Activated CD4-positive, alpha-beta T cell treated with anti-CD3 and anti-CD28 coated beads, Interleukin-2, amount 50 U/mL, for 24 hours (primary cell): ENCODE results near the gene RPS3A.
"Not testable (repeated sequence)": the region's sequence is repeated elsewhere in the genome, so short reads cannot be mapped to it uniquely, and the experiment has no call there.

Experiments
- DNase-seq, 2 donors: peaks; one replicate each; pipeline ENCODE4 v3.0.0-alpha.2; 2020; ENCODE audit warnings: low read depth in 1 of 2, low spot score in 1 of 2

The RPS3A gene

GRCh38 chr4:151099229-151099975 is at the start of gene RPS3A:
RPS3A (plus strand) TSS chr4:151099628; CDS start chr4:151099653, 25 bp downstream.
- peak; percentile 96 to 98 for DNase-seq

- DNase-seq = no peak
These were observed 46.6 kb upstream of the RPS3A start for GRCh38 chr4:151052785-151053184.

- DNase-seq = no peak
These were observed 43.9 kb upstream of the RPS3A start for GRCh38 chr4:151055539-151055938.

- DNase-seq = not testable (repeated sequence)
These were observed 36.3 kb upstream of the RPS3A start for GRCh38 chr4:151063143-151063542.

- no peak for DNase-seq
These were observed 32.0 kb upstream of the RPS3A start for GRCh38 chr4:151067316-151067970.

GRCh38 chr4:151074416-151074916 is 25.0 kb upstream of the RPS3A start:
- DNase-seq = no peak

GRCh38 chr4:151077978-151078377 is 21.4 kb upstream of the RPS3A start:
- not testable (repeated sequence) for DNase-seq

- no peak for DNase-seq
These were observed 12.0 kb upstream of the RPS3A start for GRCh38 chr4:151087467-151087866.

GRCh38 chr4:151091047-151091446 is 8.4 kb upstream of the RPS3A start:
- no peak for DNase-seq

- DNase-seq = no peak
These were observed 6.9 kb upstream of the RPS3A start for GRCh38 chr4:151092488-151092887.

GRCh38 chr4:151093203-151093602 is 6.2 kb upstream of the RPS3A start:
- no peak for DNase-seq

GRCh38 chr4:151094290-151094751 is 5.1 kb upstream of the RPS3A start:
- no peak for DNase-seq

- no peak for DNase-seq
These were observed 4.3 kb upstream of the RPS3A start for GRCh38 chr4:151095142-151095541.

GRCh38 chr4:151097759-151098158 is 1.7 kb upstream of the RPS3A start:
- no peak for DNase-seq

- no peak for DNase-seq
These were observed 524 bp upstream of the RPS3A start for GRCh38 chr4:151098979-151099228.

- DNase-seq = no peak
These were observed 569 bp downstream of the RPS3A start for GRCh38 chr4:151099976-151100417.

GRCh38 chr4:151100531-151100930 is 1.1 kb downstream of the RPS3A start:
- DNase-seq = no peak

- DNase-seq = no peak
These were observed 4.3 kb downstream of the RPS3A start for GRCh38 chr4:151103758-151104157.

GRCh38 chr4:151104621-151105020 is 5.2 kb downstream of the RPS3A start:
- DNase-seq = no peak

- no peak for DNase-seq
These were observed 6.1 kb downstream of the RPS3A start for GRCh38 chr4:151105454-151106032.

- no peak for DNase-seq
These were observed 7.6 kb downstream of the RPS3A start for GRCh38 chr4:151107063-151107462.

GRCh38 chr4:151110236-151110635 is 10.8 kb downstream of the RPS3A start:
- DNase-seq = no peak
